BLaER1 treated with 17β-estradiol and CSF1 and Interleukin-3, amounts not matched to agents 10 nM and 100 nM (cell line): ENCODE data around the gene SLC35B2.
A peak's percentile ranks its signal among the peaks of the same experiment; 100 is the strongest.

Source experiments
- H3K27ac ChIP-seq, 11 experiments: shearing (Covaris generic); formaldehyde crosslinking; 2 replicates each; pipeline ENCODE4 v1.8.1; 2022
- H3K27me3 ChIP-seq, 11 experiments: shearing (Covaris generic); formaldehyde crosslinking; 2 replicates each; pipeline ENCODE4 v1.8.1; 2022
- H3K36me3 ChIP-seq, 11 experiments: shearing (Covaris generic); formaldehyde crosslinking; 2 replicates each; pipeline ENCODE4 v1.8.1; 2022
- H3K4me1 ChIP-seq, 10 experiments: shearing (Covaris generic); formaldehyde crosslinking; 2 replicates each; pipeline ENCODE4 v1.8.1; 2022
- H3K4me2 ChIP-seq, 11 experiments: shearing (Covaris generic); formaldehyde crosslinking; 2 replicates each; pipeline ENCODE4 v1.8.1; 2022
- H3K4me3 ChIP-seq, 10 experiments: shearing (Covaris generic); formaldehyde crosslinking; 2 replicates each; pipeline ENCODE4 v1.8.1; 2022
- H3K9ac ChIP-seq, 11 experiments: shearing (Covaris generic); formaldehyde crosslinking; 2 replicates each; pipeline ENCODE4 v1.8.1; 2022
- H3K9me3 ChIP-seq, 11 experiments: shearing (Covaris generic); formaldehyde crosslinking; replicated peaks in 1 of 11; 2 replicates each; pipeline ENCODE4 v1.8.1; 2022
- H4K20me1 ChIP-seq, 11 experiments: shearing (Covaris generic); formaldehyde crosslinking; 2 replicates each; pipeline ENCODE4 v1.8.1; 2022
- Cebpa-rat ChIP-seq, 11 experiments: shearing (Covaris generic); IDR thresholded peaks; 2 replicates each; pipeline ENCODE4 v1.8.1; 2022

The SLC35B2 gene

DNA sequence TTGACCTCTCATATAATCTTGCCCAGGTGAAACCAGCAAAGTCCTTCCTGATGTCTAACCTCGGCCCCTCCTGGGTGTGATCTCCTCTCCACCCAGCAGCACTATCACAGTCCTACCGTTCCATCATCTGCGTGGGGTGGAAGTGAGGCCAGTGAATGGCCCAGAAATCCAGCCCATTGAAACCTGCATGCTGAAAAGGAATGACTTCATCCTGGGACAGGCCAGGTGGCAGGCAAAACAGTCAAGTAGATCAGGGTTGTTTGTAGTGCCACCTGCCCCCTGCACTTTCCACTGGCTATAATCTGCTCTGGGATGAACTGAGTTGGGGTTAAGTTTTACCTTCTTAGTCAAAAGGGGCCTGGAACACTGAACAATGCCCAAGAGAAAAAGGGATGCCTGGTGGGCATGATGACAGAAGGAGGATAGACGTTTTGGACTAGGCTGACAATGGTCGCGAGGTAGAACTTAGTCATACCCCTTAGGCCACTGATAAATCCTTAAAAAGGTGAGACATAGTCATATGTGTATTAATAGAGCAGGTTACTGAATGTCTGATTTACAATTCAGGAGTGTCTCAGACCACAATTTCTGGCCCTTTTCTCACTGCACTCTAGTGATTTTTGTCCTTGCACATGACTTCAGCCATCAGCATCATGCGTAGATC is 18.5 kb downstream of the SLC35B2 start:
- Histone ChIP-seq H3K9me3 (no peaks in the 10 kb centered on the region), H3K4me1 (peaks cover 21 to 36% (median 30%) of the 10 kb centered on the region in 10 experiments), H3K27me3 (no peaks in the 10 kb centered on the region), H3K4me2 (peak overlapping the region in 6 of 11 experiments; percentile 82 to 91 (median 88); a peak in 9 of 22 replicates), H3K27ac (no peak overlapping the region), H3K9ac (peak overlapping the region in 2 of 11 experiments; percentile 79 to 82; a peak in 2 of 22 replicates), H4K20me1 (peaks cover 0 to 3% (median 0%) of the 10 kb centered on the region in 11 experiments; a peak in 1 of 22 replicates), H3K4me3 (no peak overlapping the region), H3K36me3 (peaks cover 0 to 21% (median 0%) of the 10 kb centered on the region in 11 experiments; a peak in 6 of 22 replicates)
- TF ChIP-seq Cebpa-rat (IDR thresholded peaks at IDR 0.05): no peak

DNA sequence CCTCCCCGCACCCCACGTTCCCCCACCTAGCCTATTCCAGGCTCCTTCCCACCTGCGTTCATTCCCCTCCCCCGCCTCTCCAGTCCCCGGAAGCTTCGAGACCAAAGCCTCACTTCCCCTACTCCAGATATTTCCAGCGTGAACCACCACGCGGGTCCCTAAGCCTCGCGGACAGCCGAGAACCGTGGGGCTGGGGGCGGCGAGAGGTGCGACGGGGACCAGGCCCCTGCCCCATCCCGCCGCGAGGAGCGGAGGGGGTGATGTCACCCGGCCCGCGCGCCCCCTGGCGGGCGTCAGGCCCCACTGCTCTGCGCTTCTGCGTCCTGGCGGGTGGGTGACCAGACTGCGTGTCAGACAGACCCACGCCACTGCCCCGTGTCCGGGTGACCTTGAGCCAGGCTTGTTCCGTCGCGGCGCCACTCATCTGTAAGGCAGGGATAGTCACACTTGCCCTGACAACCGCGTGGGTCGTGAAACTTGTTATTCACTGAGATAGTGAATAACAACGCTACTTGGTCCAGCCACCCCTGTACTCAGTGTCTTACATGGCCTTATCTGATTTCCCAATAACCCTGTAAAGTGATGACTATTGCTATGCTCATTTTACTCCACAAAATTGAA is 19.4 kb downstream of the SLC35B2 start:
- Histone ChIP-seq H3K4me3 (peak overlapping the region; percentile 51 to 77 (median 64)), H3K4me2 (peak overlapping the region; percentile 79 to 91 (median 87)), H3K36me3 (peaks cover 0 to 29% (median 4%) of the 10 kb centered on the region in 11 experiments; a peak in 11 of 22 replicates), H3K4me1 (peaks cover 30 to 44% (median 39%) of the 10 kb centered on the region in 10 experiments), H4K20me1 (peaks cover 0 to 8% (median 0%) of the 10 kb centered on the region in 11 experiments; a peak in 1 of 22 replicates), H3K27ac (peak overlapping the region; percentile 60 to 88 (median 74); a peak in 21 of 22 replicates), H3K9me3 (no peaks in the 10 kb centered on the region), H3K27me3 (no peaks in the 10 kb centered on the region), H3K9ac (peak overlapping the region; percentile 68 to 85 (median 79))
- TF ChIP-seq Cebpa-rat (IDR thresholded peaks at IDR 0.05): no peak

DNA sequence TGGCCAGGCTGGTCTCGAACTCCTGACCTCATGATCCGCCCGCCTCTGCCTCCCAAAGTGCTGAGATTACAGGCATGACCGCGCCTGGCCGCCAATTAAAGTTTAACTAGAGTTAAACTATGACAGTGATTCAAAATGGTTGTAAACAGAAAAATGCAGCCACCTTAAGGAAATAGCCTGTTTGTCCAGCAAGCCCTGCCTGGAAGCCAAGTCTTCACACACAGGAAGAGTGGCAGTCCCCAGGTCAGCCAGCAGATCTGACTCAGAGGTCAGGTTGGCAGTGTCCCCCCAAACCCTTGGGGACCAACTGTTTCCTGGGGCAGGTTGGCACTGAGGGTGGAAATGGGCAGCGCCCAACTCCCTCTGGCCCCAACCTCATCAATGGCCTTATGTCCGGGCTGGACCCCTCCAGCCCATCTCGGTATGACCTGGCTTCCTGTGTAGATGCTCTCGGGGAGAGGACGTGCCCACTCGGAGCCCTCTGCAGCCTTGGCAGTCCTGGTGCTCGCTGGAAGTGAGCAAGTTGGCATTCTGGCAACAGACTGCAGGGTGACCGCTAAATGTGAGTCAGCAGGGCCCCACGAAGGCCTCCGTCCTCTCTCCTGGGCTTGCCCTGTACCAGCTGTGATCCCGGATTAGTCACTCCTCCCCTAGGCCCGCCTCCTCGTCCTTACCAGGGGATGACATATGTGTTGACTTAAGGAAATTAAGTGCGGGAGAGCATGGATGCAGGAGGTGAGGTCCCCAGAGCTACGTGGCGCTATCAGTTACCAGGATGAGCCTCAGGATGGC is 20.1 kb downstream of the SLC35B2 start:
- H3K27ac ChIP-seq: peak overlapping the region; percentile 60 to 88 (median 74); a peak in 21 of 22 replicates
- peaks cover 0 to 9% (median 0%) of the 10 kb centered on the region in 11 experiments; a peak in 1 of 22 replicates for H4K20me1 ChIP-seq
- H3K4me3 ChIP-seq: peak overlapping the region; percentile 51 to 77 (median 64)
- H3K4me1 ChIP-seq: peaks cover 37 to 52% (median 45%) of the 10 kb centered on the region in 10 experiments
- H3K9me3 ChIP-seq: no peaks in the 10 kb centered on the region
- H3K27me3 ChIP-seq: no peaks in the 10 kb centered on the region
- peak overlapping the region; percentile 68 to 85 (median 79) for H3K9ac ChIP-seq
- TF ChIP-seq Cebpa-rat (IDR thresholded peaks at IDR 0.05): no peak
- peak overlapping the region; percentile 79 to 91 (median 87) for H3K4me2 ChIP-seq
- H3K36me3 ChIP-seq: peaks cover 5 to 36% (median 11%) of the 10 kb centered on the region in 11 experiments; a peak in 20 of 22 replicates

DNA sequence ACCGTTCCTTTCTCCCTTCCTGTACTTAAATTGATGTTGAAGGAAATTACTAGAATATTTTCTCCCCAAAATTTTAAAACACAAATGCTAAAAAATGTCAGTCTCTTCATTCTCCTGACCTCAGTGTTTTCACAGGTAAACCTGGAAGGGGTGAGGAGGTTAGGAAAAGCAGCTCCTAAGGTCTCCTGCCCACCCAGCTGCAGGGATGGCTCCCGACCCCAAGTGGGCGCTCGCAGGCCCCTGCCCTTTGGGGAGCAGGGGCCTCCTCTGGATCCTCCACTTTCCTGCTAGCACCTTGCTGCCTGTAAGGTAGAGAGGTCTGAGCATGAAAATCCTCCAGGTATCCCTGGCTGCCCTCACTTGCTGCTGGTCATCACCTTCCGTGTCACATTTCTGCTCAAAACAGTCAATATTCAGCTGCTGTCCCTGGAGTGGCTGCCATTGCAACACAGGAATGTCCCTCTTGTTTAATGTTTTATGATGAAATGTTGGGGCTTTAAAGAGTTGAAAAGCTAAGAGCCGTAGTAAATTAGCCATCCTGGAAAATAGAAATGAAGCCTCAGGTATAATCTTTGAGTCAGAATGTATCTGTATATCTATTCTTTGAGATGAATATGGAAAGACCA is 21.3 kb downstream of the SLC35B2 start:
- TF ChIP-seq Cebpa-rat (IDR thresholded peaks at IDR 0.05): no peak
- H3K9me3 ChIP-seq: no peaks in the 10 kb centered on the region
- no peaks in the 10 kb centered on the region for H3K27me3 ChIP-seq
- peaks cover 0 to 14% (median 0%) of the 10 kb centered on the region in 11 experiments; a peak in 1 of 22 replicates for H4K20me1 ChIP-seq
- no peak overlapping the region for H3K4me2 ChIP-seq
- H3K4me1 ChIP-seq: peaks cover 41 to 63% (median 52%) of the 10 kb centered on the region in 10 experiments
- no peak overlapping the region for H3K9ac ChIP-seq
- H3K4me3 ChIP-seq: no peak overlapping the region
- no peak overlapping the region for H3K27ac ChIP-seq
- H3K36me3 ChIP-seq: peaks cover 8 to 48% (median 23%) of the 10 kb centered on the region in 11 experiments; a peak in 20 of 22 replicates

DNA sequence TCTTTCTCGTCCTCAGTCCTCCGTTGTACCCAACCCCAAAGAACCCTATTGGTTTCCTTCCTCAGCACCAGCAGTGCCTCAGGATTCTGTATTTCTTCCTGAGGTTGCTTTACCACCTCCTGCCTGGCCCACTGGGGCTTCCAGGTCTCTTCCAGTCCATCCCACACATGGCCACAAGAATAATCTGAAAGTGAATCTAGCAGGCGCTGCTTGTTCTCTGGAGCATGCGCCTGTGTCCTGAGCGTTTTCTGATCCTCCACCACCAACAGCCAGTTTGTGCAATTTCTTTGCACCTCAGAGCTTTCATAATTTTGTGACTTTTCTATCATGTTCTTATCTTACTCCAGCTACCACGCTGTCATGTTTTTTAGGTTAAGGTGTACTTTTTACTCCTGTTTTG is 22.1 kb downstream of the SLC35B2 start:
- Histone ChIP-seq H3K36me3 (peaks cover 10 to 55% (median 30%) of the 10 kb centered on the region in 11 experiments; a peak in 21 of 22 replicates), H3K9ac (peak overlapping the region in 5 of 11 experiments; percentile 13 to 42 (median 25); a peak in 4 of 22 replicates), H3K9me3 (no peaks in the 10 kb centered on the region), H3K4me2 (peak overlapping the region in 5 of 11 experiments; percentile 35 to 80 (median 75); a peak in 5 of 22 replicates), H3K4me1 (peaks cover 41 to 63% (median 52%) of the 10 kb centered on the region in 10 experiments), H3K27me3 (no peaks in the 10 kb centered on the region), H3K4me3 (no peak overlapping the region), H4K20me1 (peaks cover 0 to 14% (median 0%) of the 10 kb centered on the region in 11 experiments; a peak in 2 of 22 replicates), H3K27ac (peak overlapping the region in 1 of 11 experiments; percentile 13; a peak in 2 of 22 replicates)
- TF ChIP-seq Cebpa-rat (IDR thresholded peaks at IDR 0.05): no peak

DNA sequence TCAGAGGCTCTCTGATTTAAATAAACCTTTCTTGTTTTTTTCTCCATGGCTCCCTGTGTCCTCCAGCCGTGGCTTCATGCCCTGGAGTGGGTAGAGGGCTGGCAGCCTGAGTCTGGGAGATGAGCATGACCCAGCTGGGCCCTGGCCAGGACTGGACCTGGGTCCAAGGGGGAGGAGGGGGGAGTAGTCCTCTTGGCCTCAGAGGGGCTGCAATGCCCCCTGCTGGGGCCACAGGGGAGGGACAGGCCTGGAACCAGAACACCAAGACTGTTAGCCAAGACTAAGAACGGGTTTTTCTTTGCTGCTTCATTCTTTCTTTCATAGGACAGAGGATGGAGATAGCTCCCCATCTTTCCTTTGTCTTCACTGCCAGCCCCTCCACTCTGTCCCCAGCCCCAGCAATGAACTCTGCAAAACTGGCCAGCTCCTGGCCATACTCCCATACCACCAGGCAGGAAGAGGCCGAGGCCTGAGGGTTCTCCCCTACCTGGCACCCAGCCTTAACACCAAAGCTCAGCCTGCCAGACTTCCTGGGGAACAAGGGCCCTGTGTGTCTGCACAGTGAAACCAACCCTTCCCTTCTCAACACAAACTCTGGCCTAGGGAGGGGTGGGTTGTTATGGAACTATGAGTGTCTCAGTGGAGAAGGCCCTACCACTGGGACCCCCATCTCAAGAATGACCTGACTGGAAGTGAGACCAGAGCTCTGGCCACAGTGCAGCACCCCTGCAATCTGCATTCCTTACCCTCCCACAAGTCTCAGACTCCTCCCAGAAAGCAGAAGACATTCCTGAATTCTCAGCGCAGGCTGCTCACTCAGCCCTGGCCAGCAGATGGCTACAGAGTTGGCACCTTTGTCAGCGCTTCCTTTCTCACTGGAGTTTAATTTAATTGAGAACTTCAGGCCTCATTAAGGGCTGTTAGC is 23.0 kb downstream of the SLC35B2 start:
- Histone ChIP-seq H3K9me3 (no peaks in the 10 kb centered on the region), H3K9ac (peak overlapping the region in 9 of 11 experiments; percentile 13 to 67 (median 42); a peak in 12 of 22 replicates), H4K20me1 (peaks cover 0 to 14% (median 0%) of the 10 kb centered on the region in 11 experiments; a peak in 2 of 22 replicates), H3K27me3 (no peaks in the 10 kb centered on the region), H3K27ac (peak overlapping the region in 9 of 11 experiments; percentile 21 to 79 (median 67); a peak in 15 of 22 replicates), H3K36me3 (peaks cover 10 to 65% (median 37%) of the 10 kb centered on the region in 11 experiments; a peak in 21 of 22 replicates), H3K4me1 (peaks cover 41 to 63% (median 52%) of the 10 kb centered on the region in 10 experiments), H3K4me3 (no peak overlapping the region), H3K4me2 (peak overlapping the region; percentile 31 to 80 (median 52); a peak in 16 of 22 replicates)
- TF ChIP-seq Cebpa-rat (IDR thresholded peaks at IDR 0.05): no peak

DNA sequence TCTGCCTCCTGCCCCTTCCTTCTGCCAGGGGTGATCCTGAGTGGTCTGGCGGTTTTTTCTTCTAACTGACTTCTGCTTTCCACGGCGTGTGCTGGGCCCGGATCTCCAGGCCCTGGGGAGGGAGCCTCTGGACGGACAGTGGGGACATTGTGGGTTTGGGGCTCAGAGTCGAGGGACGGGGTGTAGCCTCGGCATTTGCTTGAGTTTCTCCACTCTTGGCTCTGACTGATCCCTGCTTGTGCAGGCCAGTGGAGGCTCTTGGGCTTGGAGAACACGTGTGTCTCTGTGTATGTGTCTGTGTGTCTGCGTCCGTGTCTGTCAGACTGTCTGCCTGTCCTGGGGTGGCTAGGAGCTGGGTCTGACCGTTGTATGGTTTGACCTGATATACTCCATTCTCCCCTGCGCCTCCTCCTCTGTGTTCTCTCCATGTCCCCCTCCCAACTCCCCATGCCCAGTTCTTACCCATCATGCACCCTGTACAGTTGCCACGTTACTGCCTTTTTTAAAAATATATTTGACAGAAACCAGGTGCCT is 23.7 kb downstream of the SLC35B2 start:
- no peak for TF ChIP-seq Cebpa-rat (IDR thresholded peaks at IDR 0.05)
- peaks cover 0 to 19% (median 0%) of the 10 kb centered on the region in 11 experiments; a peak in 7 of 22 replicates for H4K20me1 ChIP-seq
- peaks cover 10 to 72% (median 45%) of the 10 kb centered on the region in 11 experiments; a peak in 21 of 22 replicates for H3K36me3 ChIP-seq
- peak overlapping the region; percentile 7 to 67 (median 44); a peak in 17 of 22 replicates for H3K9ac ChIP-seq
- H3K4me3 ChIP-seq: no peak overlapping the region
- peak overlapping the region in 10 of 11 experiments; percentile 21 to 79 (median 66); a peak in 19 of 22 replicates for H3K27ac ChIP-seq
- H3K9me3 ChIP-seq: no peaks in the 10 kb centered on the region
- peak overlapping the region; percentile 31 to 80 (median 52) for H3K4me2 ChIP-seq
- H3K4me1 ChIP-seq: peaks cover 41 to 63% (median 52%) of the 10 kb centered on the region in 10 experiments
- no peaks in the 10 kb centered on the region for H3K27me3 ChIP-seq
